CD1c-positive myeloid dendritic cell (primary cell): ENCODE data around the gene PARP3.
A peak's percentile ranks its signal among the peaks of the same experiment; 100 is the strongest.

ENCODE experiments used
- DNase-seq: peaks from one replicate; pipeline ENCODE4 v3.0.0-alpha.2; 2016; ENCODE audit errors: extremely low spot score

The PARP3 gene

GRCh38 chr3:51934139-51934850, 7.9 kb upstream of the PARP3 start:
- DNase-seq, result no peak

GRCh38 chr3:51934991-51935885, 6.9 kb upstream of the PARP3 start:
- DNase-seq, result no peak

- no peak for DNase-seq
These were observed 6.0 kb upstream of the PARP3 start for GRCh38 chr3:51935886-51936755.

GRCh38 chr3:51937014-51937413, 5.1 kb upstream of the PARP3 start:
- no peak for DNase-seq

- DNase-seq, result no peak
These were observed 4.3 kb upstream of the PARP3 start for GRCh38 chr3:51937611-51938450.

- no peak for DNase-seq
These were observed 3.3 kb upstream of the PARP3 start for GRCh38 chr3:51938780-51939425.

- no peak for DNase-seq
These were observed 1.3 kb upstream of the PARP3 start for GRCh38 chr3:51940648-51941462.

- DNase-seq, result no peak
These were observed 733 bp upstream of the PARP3 start for GRCh38 chr3:51941463-51941797.

- DNase-seq, result peak; percentile 42
These were observed 664 bp downstream of the PARP3 start for GRCh38 chr3:51942603-51943450.

- no peak for DNase-seq
These were observed 1.6 kb downstream of the PARP3 start for GRCh38 chr3:51943451-51944391.

GRCh38 chr3:51944451-51945021, 2.4 kb downstream of the PARP3 start:
- DNase-seq, result no peak

GRCh38 chr3:51945031-51945840, 3.1 kb downstream of the PARP3 start:
- DNase-seq, result no peak

- DNase-seq, result no peak
These were observed 4.0 kb downstream of the PARP3 start for GRCh38 chr3:51945926-51946705.

GRCh38 chr3:51946796-51947195, 4.6 kb downstream of the PARP3 start:
- no peak for DNase-seq

GRCh38 chr3:51947215-51947900, 5.2 kb downstream of the PARP3 start:
- no peak for DNase-seq
